Esophagus squamous epithelium (tissue), 5 donors: ENCODE results near the gene STAT2. TPM values are rescaled to one million over a fixed set of nuclear protein-coding genes. Genes with fewer than 3 reads are reported as not detected.
"Not testable (repeated sequence)": the region's sequence is repeated elsewhere in the genome, so short reads cannot be mapped to it uniquely, and the experiment has no call there.

Source experiments
- DNase-seq: peaks from one replicate; lab custom pipeline; 2025; lab: John Stamatoyannopoulos, UW
- H3K27ac ChIP-seq, 4 donors: fragments of 200-600 bp; sonication (generic); one replicate each; pipeline ENCODE4 v1.5.1; 2016 to 2019; ENCODE audit warnings: mild to moderate bottlenecking in 1 of 4
- H3K27me3 ChIP-seq, 4 donors: fragments of 200-600 bp; sonication (generic); 1 replicate in 3 of 4; 2 replicates in 1 of 4; pipeline versions ENCODE4 v1.5.1 to v1.6.0; 2017 to 2021; ENCODE audit warnings: antibody characterized with exemption in 1 of 4
- H3K36me3 ChIP-seq, 3 donors: fragments of 200-600 bp; sonication (generic); one replicate each; pipeline ENCODE4 v1.5.1; 2016 to 2019
- H3K4me1 ChIP-seq, 3 donors: fragments of 200-600 bp; sonication (generic); one replicate each; pipeline ENCODE4 v1.5.1; 2017 to 2019
- H3K4me3 ChIP-seq, 4 donors: fragments of 200-600 bp; sonication (generic); 1 replicate in 3 of 4; 2 replicates in 1 of 4; pipeline ENCODE4 v1.5.1; 2016 to 2019; ENCODE audit warnings: mild to moderate bottlenecking in 2 of 4, moderate library complexity in 1 of 4
- H3K9me3 ChIP-seq, 3 donors: fragments of 200-600 bp; sonication (generic); one replicate each; pipeline ENCODE4 v1.5.1; 2016 to 2019
- CTCF ChIP-seq, 6 experiments: fragments of 450-650 bp in 4 of 6; fragments of 200-600 bp in 2 of 6; sonication (generic) in 2 of 6; IDR thresholded peaks; one replicate each; pipeline ENCODE4 v1.5.1; 2016 to 2019; ENCODE audit warnings: antibody characterized with exemption in 6 of 6, mild to moderate bottlenecking in 4 of 6, moderate library complexity in 4 of 6
- POLR2A ChIP-seq, 4 donors: fragments of 450-650 bp; IDR thresholded peaks; one replicate each; pipeline ENCODE4 v1.6.1; 2017; ENCODE audit warnings: antibody characterized with exemption in 4 of 4, mild to moderate bottlenecking in 4 of 4, moderate library complexity in 3 of 4
- WGBS, 2 donors: methylation state at CpG; one replicate each; pipeline ENCODE4 v1.1.5; 2018; 5-methylcytosine and 5-hydroxymethylcytosine counted together
- intact Hi-C: fragments of 100-400 bp; cut with DNase I; formaldehyde crosslinking; loops from one replicate; pipeline ENCODE4 v1.15.0; 2022
- total RNA-seq, 4 donors: library from RNA; depleted of rRNA; stranded (reverse); fragments of >200 nt; gene quantifications; one replicate each; pipeline ENCODE4 v1.1.0, GENCODE V29; 2016
- donor health status: DM: yes; HTN: yes; CAD: no.

The STAT2 gene
- total RNA-seq = 10 to 100 TPM; 54.3 to 83.7 (median 62.4) TPM

DNA sequence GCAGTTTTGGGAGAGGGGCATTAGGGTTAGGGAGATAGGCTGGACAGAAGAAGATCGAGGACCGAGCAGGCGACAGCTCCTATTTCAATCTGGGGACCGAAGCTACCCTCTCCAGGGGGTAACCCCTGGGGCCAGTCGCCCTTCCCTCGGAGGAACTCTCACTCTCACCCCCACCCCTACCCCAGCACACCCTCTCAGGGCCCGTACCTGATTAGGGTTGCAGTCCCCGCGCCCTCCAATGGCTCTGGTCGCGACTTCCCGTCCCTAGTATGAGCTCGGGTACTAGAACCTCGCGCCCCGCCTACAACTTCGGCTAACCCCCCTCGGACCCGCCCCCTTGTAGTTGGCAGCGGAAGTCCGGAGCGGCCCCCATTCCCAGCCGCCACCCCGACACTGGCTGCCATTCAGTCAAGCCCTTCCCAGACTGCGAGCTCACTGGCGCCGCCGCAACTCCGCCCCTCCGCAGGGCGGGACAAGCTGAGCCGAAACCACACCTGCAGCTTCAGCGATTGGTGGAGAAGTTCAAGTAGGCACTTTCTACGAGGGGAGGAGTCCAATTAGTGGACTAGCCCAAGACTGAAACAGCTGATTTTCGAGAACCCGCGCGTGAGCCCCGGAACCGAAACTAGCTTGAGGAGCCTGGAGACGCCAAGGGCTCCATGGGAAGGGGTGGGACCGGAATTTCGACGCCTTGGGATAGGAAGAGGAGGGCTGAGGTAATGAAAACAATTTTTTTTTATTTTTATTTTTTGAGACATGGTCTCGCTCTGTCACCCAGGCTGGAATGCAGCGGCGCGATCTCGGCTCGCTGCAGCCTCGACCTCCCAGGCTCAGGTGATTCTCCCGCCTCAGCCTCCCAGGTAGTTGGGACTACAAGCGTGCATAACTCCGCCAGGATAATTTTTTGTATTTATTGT is at the start of gene STAT2:
TSS of gene STAT2 (minus strand) at position 257 of the 917 bp plus-strand sequence. CDS start 3,536 bp downstream, outside the sequence.
- H3K9me3 ChIP-seq = no peaks in the 10 kb centered on the region
- intact Hi-C loops = no loop called here
- WGBS, 2 donors = 1% methylated on average over 26 to 36 of the region's 54 CpGs
- peaks cover 3 to 17% (median 10%) of the 10 kb centered on the region in 3 donors for H3K36me3 ChIP-seq
- peak within 1 kb of the TSS; percentile 91 to 96 (median 94) for H3K27ac ChIP-seq
- H3K27me3 ChIP-seq = no peaks in the 10 kb centered on the region
- H3K4me3 ChIP-seq = peak within 1 kb of the TSS; percentile 63 to 88 (median 82)
- H3K4me1 ChIP-seq = peaks cover 9 to 27% (median 20%) of the 10 kb centered on the region in 3 donors
- peak; percentile 97 for DNase-seq
- TF ChIP-seq POLR2A (IDR thresholded peaks at IDR 0.05) (peak in 3 of 4 donors; percentile 12 to 84 (median 84)), CTCF (IDR thresholded peaks at IDR 0.05) (peak in 1 of 6 experiments; percentile 18)

DNA sequence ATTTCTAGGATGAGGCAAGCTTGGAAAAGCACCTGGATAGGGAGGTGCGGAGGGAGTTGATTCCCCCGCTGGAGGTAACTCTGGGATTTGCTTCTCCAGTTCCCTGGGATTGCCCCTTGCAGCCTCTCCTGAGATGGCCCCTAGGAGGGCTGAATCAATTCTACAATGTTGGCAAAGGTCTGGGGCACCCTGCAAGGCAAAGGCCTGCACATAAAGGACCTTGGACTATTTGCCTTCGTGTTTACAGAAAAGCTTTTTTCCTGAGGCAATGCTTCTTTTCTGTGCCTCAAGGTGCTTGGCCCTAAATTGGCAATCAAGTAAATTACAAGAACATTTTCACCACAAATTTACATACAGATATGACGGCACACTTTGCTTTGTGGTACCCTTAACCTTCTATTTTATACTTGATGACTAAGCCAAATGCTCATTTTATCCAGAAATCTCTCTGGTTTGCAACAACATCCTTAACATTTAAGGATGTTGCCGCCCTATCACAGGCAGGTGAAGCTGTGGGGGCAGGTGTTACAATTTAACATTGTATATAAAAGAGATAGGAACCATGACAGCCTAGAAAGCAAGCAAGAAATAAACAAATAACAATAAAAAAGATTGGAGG is 49.0 kb upstream of the STAT2 start:
- H3K27me3 ChIP-seq = no peaks in the 10 kb centered on the region
- WGBS, 2 donors = 75 to 83% methylated on average over 3 to 5 of the region's 5 CpGs
- no peak overlapping the region for H3K4me3 ChIP-seq
- no peaks in the 10 kb centered on the region for H3K36me3 ChIP-seq
- no peak overlapping the region for H3K27ac ChIP-seq
- no peaks in the 10 kb centered on the region for H3K9me3 ChIP-seq
- DNase-seq = no peak
- intact Hi-C loops = no loop called here
- H3K4me1 ChIP-seq = no peaks in the 10 kb centered on the region
- TF ChIP-seq POLR2A (IDR thresholded peaks at IDR 0.05) = no peak
- no peak for TF ChIP-seq CTCF (IDR thresholded peaks at IDR 0.05)

- 79 to 83% methylated on average over 3 of the region's 3 CpGs for WGBS, 2 donors
- H3K9me3 ChIP-seq = peaks cover 0 to 10% (median 0%) of the 10 kb centered on the region in 3 donors
- H3K4me1 ChIP-seq, intact Hi-C loops, DNase-seq, H3K27ac ChIP-seq, H3K27me3 ChIP-seq, H3K36me3 ChIP-seq, H3K4me3 ChIP-seq: not testable (repeated sequence)
These were observed 44.3 kb upstream of the STAT2 start for GRCh38 chr12:56404227-56404626.

DNA sequence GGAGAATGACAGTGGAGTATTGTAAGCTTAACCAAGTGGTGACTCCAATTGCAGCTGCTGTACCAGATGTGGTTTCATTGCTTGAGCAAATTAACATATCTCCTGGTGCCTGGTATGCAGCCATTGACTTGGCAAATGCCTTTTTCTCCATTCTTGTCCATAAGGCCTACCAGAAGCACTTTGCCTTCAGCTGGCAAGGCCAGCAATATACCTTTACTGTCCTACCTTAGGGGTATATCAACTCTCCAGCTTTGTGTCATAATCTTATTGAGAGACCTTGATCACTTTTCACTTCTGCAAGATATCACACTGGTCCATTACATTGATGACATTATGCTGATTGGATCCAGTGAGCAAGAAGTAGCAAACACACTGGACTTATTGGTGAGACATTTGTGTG is 41.7 kb upstream of the STAT2 start:
- H3K4me3 ChIP-seq, H3K36me3 ChIP-seq, H3K27me3 ChIP-seq, intact Hi-C loops, H3K4me1 ChIP-seq, DNase-seq, H3K27ac ChIP-seq: not testable (repeated sequence)
- peaks cover 0 to 16% (median 0%) of the 10 kb centered on the region in 3 donors for H3K9me3 ChIP-seq

- H3K4me1 ChIP-seq, DNase-seq, H3K4me3 ChIP-seq, H3K27me3 ChIP-seq, H3K36me3 ChIP-seq, intact Hi-C loops, H3K27ac ChIP-seq: not testable (repeated sequence)
- peaks cover 0 to 16% (median 0%) of the 10 kb centered on the region in 3 donors for H3K9me3 ChIP-seq
- 69 to 73% methylated on average over 1 of the region's 3 CpGs for WGBS, 2 donors
These were observed 41.2 kb upstream of the STAT2 start for GRCh38 chr12:56401125-56401524.

- H3K4me3 ChIP-seq, intact Hi-C loops, H3K36me3 ChIP-seq, H3K27me3 ChIP-seq, H3K4me1 ChIP-seq, H3K27ac ChIP-seq, DNase-seq: not testable (repeated sequence)
- peaks cover 0 to 16% (median 0%) of the 10 kb centered on the region in 3 donors for H3K9me3 ChIP-seq
- WGBS, 2 donors = 89 to 91% methylated on average over 3 of the region's 3 CpGs
These were observed 39.6 kb upstream of the STAT2 start for GRCh38 chr12:56399466-56399865.

DNA sequence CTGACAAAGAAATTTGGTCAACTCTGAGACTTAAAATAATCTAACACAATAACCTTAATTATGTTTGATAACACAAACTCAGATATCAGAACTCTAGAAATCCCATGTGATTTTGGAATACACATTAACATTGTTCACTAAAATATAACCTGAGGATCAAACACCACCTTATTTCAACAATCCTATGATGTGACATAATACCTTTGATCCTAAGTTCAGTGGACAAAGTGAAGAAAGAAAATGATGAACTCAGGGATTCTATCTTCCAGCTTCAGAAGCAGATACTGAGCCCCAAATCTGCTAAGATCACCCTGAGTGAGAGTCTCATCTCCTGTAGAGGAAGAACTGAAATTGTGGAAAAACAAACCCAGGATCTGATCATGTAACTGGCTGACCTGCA is 38.4 kb upstream of the STAT2 start:
- no peak overlapping the region for H3K4me3 ChIP-seq
- no peaks in the 10 kb centered on the region for H3K4me1 ChIP-seq
- no peak for DNase-seq
- no peaks in the 10 kb centered on the region for H3K36me3 ChIP-seq
- TF ChIP-seq POLR2A (IDR thresholded peaks at IDR 0.05) (no peak), CTCF (IDR thresholded peaks at IDR 0.05) (no peak)
- H3K9me3 ChIP-seq = peaks cover 0 to 16% (median 0%) of the 10 kb centered on the region in 3 donors
- no peak overlapping the region for H3K27ac ChIP-seq
- no peaks in the 10 kb centered on the region for H3K27me3 ChIP-seq
- intact Hi-C loops = no loop called here
